ENCODE data around the gene PCSK2.

Gene PCSK2

GRCh38 chr20:17529586-17529985 is 302.7 kb downstream of the PCSK2 start:
- H3K4me2 ChIP-seq, result no peak overlapping the region
- no peaks in the 10 kb centered on the region for H4K20me1 ChIP-seq

GRCh38 chr20:17530153-17530552 is 303.3 kb downstream of the PCSK2 start:
- Histone ChIP-seq H3K9ac (no peak overlapping the region), H3K4me2 (peak overlapping the region in 8 of 11 experiments; percentile 87 to 97 (median 92); a peak in 12 of 22 replicates), H3K27me3 (peaks cover 19 to 34% (median 27%) of the 10 kb centered on the region in 11 experiments), H4K20me1 (no peaks in the 10 kb centered on the region), H3K4me3 (no peak overlapping the region), H3K9me3 (replicated peaks in 1 of 11) (no peaks in the 10 kb centered on the region), H3K27ac (no peak overlapping the region), H3K36me3 (no peaks in the 10 kb centered on the region), H3K4me1 (peaks cover 18 to 43% (median 33%) of the 10 kb centered on the region in 10 experiments)
- TF ChIP-seq Cebpa-rat (IDR thresholded peaks at IDR 0.05), result no peak

More at GRCh38 chr20:17529586-17529985, 302.7 kb downstream of the PCSK2 start:
- no peak overlapping the region for H3K4me3 ChIP-seq
- no peak overlapping the region for H3K27ac ChIP-seq
- TF ChIP-seq Cebpa-rat (IDR thresholded peaks at IDR 0.05), result no peak
- H3K4me1 ChIP-seq, result peaks cover 23 to 48% (median 39%) of the 10 kb centered on the region in 10 experiments
- peaks cover 19 to 34% (median 27%) of the 10 kb centered on the region in 11 experiments for H3K27me3 ChIP-seq
- no peaks in the 10 kb centered on the region for H3K36me3 ChIP-seq
- no peaks in the 10 kb centered on the region for H3K9me3 ChIP-seq (replicated peaks in 1 of 11)
- no peak overlapping the region for H3K9ac ChIP-seq

GRCh38 chr20:17530716-17531664 is 304.1 kb downstream of the PCSK2 start, which contains the start of gene BFSP1:
BFSP1 (minus strand) TSS chr20:17531379; CDS start chr20:17531329, 50 bp downstream.
- H3K9ac ChIP-seq, result peak within 1 kb of the TSS; percentile 68 to 88 (median 79)
- H3K27ac ChIP-seq, result peak within 1 kb of the TSS in 10 of 11 experiments; percentile 59 to 88 (median 79); a peak in 21 of 22 replicates
- peak within 1 kb of the TSS; percentile 86 to 97 (median 92) for H3K4me2 ChIP-seq
- no peak for TF ChIP-seq Cebpa-rat (IDR thresholded peaks at IDR 0.05)
- H4K20me1 ChIP-seq, result no peaks in the 10 kb centered on the region
- peaks cover 16 to 35% (median 27%) of the 10 kb centered on the region in 10 experiments for H3K4me1 ChIP-seq
- no peaks in the 10 kb centered on the region for H3K9me3 ChIP-seq (replicated peaks in 1 of 11)
- H3K36me3 ChIP-seq, result no peaks in the 10 kb centered on the region
- H3K4me3 ChIP-seq, result peak within 1 kb of the TSS; percentile 57 to 70 (median 62)
- peaks cover 19 to 34% (median 27%) of the 10 kb centered on the region in 11 experiments for H3K27me3 ChIP-seq

- Histone ChIP-seq H3K4me2 (peak overlapping the region; percentile 86 to 97 (median 92)), H3K36me3 (no peaks in the 10 kb centered on the region), H3K9ac (peak overlapping the region; percentile 68 to 88 (median 79); a peak in 21 of 22 replicates), H3K4me3 (peak overlapping the region; percentile 57 to 70 (median 62)), H3K27ac (peak overlapping the region in 10 of 11 experiments; percentile 59 to 88 (median 79); a peak in 20 of 22 replicates), H4K20me1 (no peaks in the 10 kb centered on the region), H3K27me3 (peaks cover 19 to 34% (median 27%) of the 10 kb centered on the region in 11 experiments), H3K9me3 (replicated peaks in 1 of 11) (no peaks in the 10 kb centered on the region), H3K4me1 (peaks cover 16 to 35% (median 27%) of the 10 kb centered on the region in 10 experiments)
- TF ChIP-seq Cebpa-rat (IDR thresholded peaks at IDR 0.05), result no peak
Measured at GRCh38 chr20:17531665-17532025, 304.8 kb downstream of the PCSK2 start.

GRCh38 chr20:17533396-17533795 is 306.6 kb downstream of the PCSK2 start:
- H3K4me1 ChIP-seq, result peaks cover 17 to 49% (median 39%) of the 10 kb centered on the region in 10 experiments
- H3K4me2 ChIP-seq, result peak overlapping the region in 7 of 11 experiments; percentile 3 to 49 (median 18); a peak in 11 of 22 replicates
- H3K27ac ChIP-seq, result no peak overlapping the region
- H3K27me3 ChIP-seq, result peaks cover 19 to 34% (median 27%) of the 10 kb centered on the region in 11 experiments
- no peaks in the 10 kb centered on the region for H3K36me3 ChIP-seq
- TF ChIP-seq Cebpa-rat (IDR thresholded peaks at IDR 0.05), result no peak
- no peaks in the 10 kb centered on the region for H4K20me1 ChIP-seq
- no peaks in the 10 kb centered on the region for H3K9me3 ChIP-seq (replicated peaks in 1 of 11)
- no peak overlapping the region for H3K4me3 ChIP-seq
- no peak overlapping the region for H3K9ac ChIP-seq

- no peak overlapping the region for H3K4me3 ChIP-seq
- H3K27me3 ChIP-seq, result peaks cover 19 to 33% (median 27%) of the 10 kb centered on the region in 11 experiments
- H3K4me2 ChIP-seq, result peak overlapping the region in 5 of 11 experiments; percentile 4 to 39 (median 12); a peak in 6 of 22 replicates
- no peaks in the 10 kb centered on the region for H3K9me3 ChIP-seq (replicated peaks in 1 of 11)
- no peak overlapping the region for H3K9ac ChIP-seq
- no peaks in the 10 kb centered on the region for H4K20me1 ChIP-seq
- H3K36me3 ChIP-seq, result no peaks in the 10 kb centered on the region
- H3K27ac ChIP-seq, result no peak overlapping the region
- TF ChIP-seq Cebpa-rat (IDR thresholded peaks at IDR 0.05), result no peak
- H3K4me1 ChIP-seq, result peaks cover 21 to 56% (median 45%) of the 10 kb centered on the region in 10 experiments
Measured at GRCh38 chr20:17534077-17534476, 307.2 kb downstream of the PCSK2 start.

Data from BLaER1 treated with 17β-estradiol and CSF1 and Interleukin-3, amounts not matched to agents 10 nM and 100 nM (cell line).